CD14-positive monocyte (primary cell): ENCODE data around the gene HLA-A. TPM values are rescaled to one million over a fixed set of nuclear protein-coding genes. Genes with fewer than 3 reads are reported as not detected.

ENCODE experiments used
- DNase-seq, 3 donors: peaks; one replicate each; pipeline ENCODE4 v3.0.0-alpha.2; 2011 to 2022
- H2AFZ ChIP-seq: 2 replicates; pipeline ENCODE4 v1.6.0; 2012; ENCODE audit warnings: mild to moderate bottlenecking, low read depth, low read length, inconsistent platforms; ENCODE audit not compliant: insufficient read depth, poor library complexity, severe bottlenecking
- H3K27ac ChIP-seq, 2 donors: 1 replicate in 1 of 2; 2 replicates in 1 of 2; pipeline ENCODE4 v1.5.1; 2012 to 2013; ENCODE audit warnings: low read length in 2 of 2, control low read depth in 1 of 2, inconsistent platforms in 1 of 2, low read depth in 1 of 2, mild to moderate bottlenecking in 1 of 2
- H3K27me3 ChIP-seq, 2 donors: one replicate each; pipeline versions ENCODE4 v1.6.0 to v1.6.1; 2011 to 2013; ENCODE audit warnings: low read length in 2 of 2; ENCODE audit not compliant: control insufficient read depth in 2 of 2, insufficient read depth in 2 of 2
- H3K36me3 ChIP-seq, 2 donors: replicated peaks in 1 of 2; 1 replicate in 1 of 2; 2 replicates in 1 of 2; pipeline versions ENCODE4 v1.5.1 to v1.6.1; 2012 to 2013; ENCODE audit warnings: low read length in 2 of 2, control low read depth in 1 of 2, inconsistent platforms in 1 of 2, mild to moderate bottlenecking in 1 of 2; ENCODE audit not compliant: insufficient read depth in 2 of 2, control insufficient read depth in 1 of 2
- H3K4me1 ChIP-seq, 2 donors: 1 replicate in 1 of 2; 2 replicates in 1 of 2; pipeline versions ENCODE4 v1.5.1 to v1.6.1; 2012 to 2013; ENCODE audit warnings: low read length in 2 of 2, control low read depth in 1 of 2, inconsistent platforms in 1 of 2, mild to moderate bottlenecking in 1 of 2, moderate library complexity in 1 of 2; ENCODE audit not compliant: insufficient read depth in 2 of 2, control insufficient read depth in 1 of 2
- H3K4me2 ChIP-seq: replicated peaks from 2 replicates; pipeline ENCODE3; 2012; ENCODE audit warnings: low read length, moderate library complexity, mild to moderate bottlenecking; ENCODE audit not compliant: poor library complexity, severe bottlenecking; ENCODE audit errors: extremely low read depth
- H3K4me3 ChIP-seq, 3 experiments: fragments of 200-600 bp in 1 of 3; sonication (generic) in 1 of 3; replicated peaks in 1 of 3; 1 replicate in 2 of 3; 2 replicates in 1 of 3; pipeline ENCODE4 v1.5.1; 2011 to 2013; ENCODE audit warnings: low read length in 3 of 3, mild to moderate bottlenecking in 3 of 3, control low read depth in 2 of 3, low read depth in 2 of 3, inconsistent platforms in 1 of 3, moderate library complexity in 1 of 3
- H3K79me2 ChIP-seq: 2 replicates; pipeline ENCODE4 v1.6.0; 2012; ENCODE audit warnings: mild to moderate bottlenecking, control low read depth, inconsistent platforms, low read length, moderate library complexity; ENCODE audit not compliant: insufficient read depth
- H3K9ac ChIP-seq: 2 replicates; pipeline ENCODE4 v1.6.0; 2017; ENCODE audit warnings: low read length, mild to moderate bottlenecking; ENCODE audit not compliant: insufficient read depth, poor library complexity, severe bottlenecking
- H3K9me3 ChIP-seq, 2 donors: replicated peaks in 1 of 2; 1 replicate in 1 of 2; 2 replicates in 1 of 2; pipeline versions ENCODE4 v1.5.1 to v1.6.1; 2012 to 2013; ENCODE audit warnings: low read length in 2 of 2, control low read depth in 1 of 2; ENCODE audit not compliant: control insufficient read depth in 1 of 2, insufficient read depth in 1 of 2
- H4K20me1 ChIP-seq: 2 replicates; pipeline ENCODE4 v1.6.0; 2012; ENCODE audit warnings: mild to moderate bottlenecking, low read length, control low read depth, moderate library complexity; ENCODE audit not compliant: insufficient read depth
- H3K27ac Mint-ChIP-seq, 7 donors: one replicate each; pipeline ENCODE4 v1.8.0; 2020; ENCODE audit warnings: mild to moderate bottlenecking in 7 of 7, mixed read lengths in 7 of 7, moderate library complexity in 6 of 7, inconsistent platforms in 2 of 7
- H3K27me3 Mint-ChIP-seq, 3 donors: one replicate each; pipeline ENCODE4 v1.8.0; 2021 to 2022; ENCODE audit warnings: low read depth in 3 of 3, mild to moderate bottlenecking in 3 of 3, mixed read lengths in 3 of 3, moderate library complexity in 3 of 3, inconsistent platforms in 1 of 3
- H3K36me3 Mint-ChIP-seq, 2 donors: one replicate each; pipeline ENCODE4 v1.8.0; 2020; ENCODE audit warnings: mixed read lengths in 2 of 2, inconsistent platforms in 1 of 2, mild to moderate bottlenecking in 1 of 2
- H3K4me1 Mint-ChIP-seq: one replicate; pipeline ENCODE4 v1.8.0; 2020; ENCODE audit warnings: mild to moderate bottlenecking, mixed read lengths
- H3K4me3 Mint-ChIP-seq, 2 donors: one replicate each; pipeline ENCODE4 v1.8.0; 2020; ENCODE audit warnings: mild to moderate bottlenecking in 2 of 2, mixed read lengths in 2 of 2, moderate library complexity in 1 of 2
- H3K9me3 Mint-ChIP-seq, 7 donors: one replicate each; pipeline ENCODE4 v1.8.0; 2020 to 2022; ENCODE audit warnings: mixed read lengths in 7 of 7, mild to moderate bottlenecking in 6 of 7, moderate library complexity in 6 of 7, inconsistent platforms in 2 of 7
- WGBS: methylation state at CpG from one replicate; pipeline ENCODE4 v1.1.5; 2013; ENCODE audit warnings: missing lambda C conversion rate; ENCODE audit not compliant: insufficient coverage; 5-methylcytosine and 5-hydroxymethylcytosine counted together
- intact Hi-C, 2 donors: fragments of 100-400 bp; cut with micrococcal nuclease; formaldehyde crosslinking; loops; one replicate each; pipeline versions ENCODE4 v1.15.0 to v1.15.1; 2023
- polyA plus RNA-seq, 3 donors: library from polyadenylated mRNA; depleted of rRNA in 1 of 3; unstranded in 2 of 3; stranded (reverse) in 1 of 3; fragments of 300-500 nt in 2 of 3; fragments of >200 nt in 1 of 3; fragmentation: Illumina TruSeq in 2 of 3; gene quantifications; 1 replicate in 2 of 3; 2 replicates in 1 of 3; pipeline ENCODE4 v1.2.3, GENCODE V29; 2012 to 2021
- TF ChIP-seq, protein P1 (sequence below): fragments of 200-600 bp; IDR thresholded peaks from one replicate; pipeline ENCODE4 v1.8.0; 2022; ENCODE audit warnings: antibody characterized with exemption, mild to moderate bottlenecking

HLA-A gene
- polyA plus RNA-seq, 3 donors = 1,518 to 2,788 (median 1,574) TPM

DNA sequence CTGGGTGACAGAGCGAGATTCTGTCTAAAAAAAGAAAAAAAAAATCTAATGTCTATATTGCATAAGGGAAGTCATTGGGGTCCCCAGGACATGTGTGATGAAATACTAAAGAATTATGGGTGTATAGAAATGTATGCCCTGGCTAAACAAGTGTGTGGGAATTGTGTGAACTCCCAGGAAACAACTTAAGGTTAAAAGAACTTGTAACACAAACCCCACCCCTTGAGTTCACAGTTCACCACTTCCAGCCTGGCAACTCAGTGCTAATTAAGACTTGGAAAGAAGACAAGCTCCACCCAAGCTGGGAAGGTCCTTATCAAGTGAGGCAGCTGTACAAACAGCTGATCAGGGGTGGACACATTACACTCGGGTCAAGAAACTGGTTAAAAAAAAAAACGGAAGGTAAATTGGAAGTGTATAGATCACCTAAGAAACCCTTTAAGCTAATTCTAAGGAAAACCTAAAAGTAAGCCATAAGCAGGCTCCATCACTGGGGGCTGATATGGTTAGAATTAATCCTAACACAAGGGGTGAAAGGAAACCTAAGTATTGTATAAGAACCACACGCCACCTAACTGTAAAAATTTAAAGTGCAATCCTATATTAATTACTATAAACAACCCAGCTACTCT is 25.2 kb downstream of the HLA-A start:
- peaks cover under 1 to 15% (median 9%) of the 10 kb centered on the region in 3 donors for H3K27me3 Mint-ChIP-seq
- H3K79me2 ChIP-seq = peaks cover 15% of the 10 kb centered on the region
- peaks cover 7% of the 10 kb centered on the region for H4K20me1 ChIP-seq
- H3K4me3 Mint-ChIP-seq = no peak overlapping the region
- peak overlapping the region in 1 of 2 donors; percentile 46 for H3K27ac ChIP-seq
- H3K36me3 Mint-ChIP-seq = peaks cover 0 to 1% of the 10 kb centered on the region in 2 donors
- H3K9me3 Mint-ChIP-seq = peaks cover 0 to 2% (median 0%) of the 10 kb centered on the region in 7 donors
- H3K27me3 ChIP-seq = peaks cover 0 to 2% of the 10 kb centered on the region in 2 donors
- H3K4me1 ChIP-seq = peaks cover 40 to 42% of the 10 kb centered on the region in 2 donors
- H3K4me3 ChIP-seq = peak overlapping the region in 1 of 3 experiments; percentile 26
- H3K4me2 ChIP-seq = peak overlapping the region; percentile 38
- peak overlapping the region in 6 of 7 donors; percentile 18 to 95 (median 78) for H3K27ac Mint-ChIP-seq
- intact Hi-C loops = no loop called here
- DNase-seq = peak in 1 of 3 donors; percentile 21
- peak overlapping the region; percentile 18 for H2AFZ ChIP-seq
- TF ChIP-seq, protein P1, sequence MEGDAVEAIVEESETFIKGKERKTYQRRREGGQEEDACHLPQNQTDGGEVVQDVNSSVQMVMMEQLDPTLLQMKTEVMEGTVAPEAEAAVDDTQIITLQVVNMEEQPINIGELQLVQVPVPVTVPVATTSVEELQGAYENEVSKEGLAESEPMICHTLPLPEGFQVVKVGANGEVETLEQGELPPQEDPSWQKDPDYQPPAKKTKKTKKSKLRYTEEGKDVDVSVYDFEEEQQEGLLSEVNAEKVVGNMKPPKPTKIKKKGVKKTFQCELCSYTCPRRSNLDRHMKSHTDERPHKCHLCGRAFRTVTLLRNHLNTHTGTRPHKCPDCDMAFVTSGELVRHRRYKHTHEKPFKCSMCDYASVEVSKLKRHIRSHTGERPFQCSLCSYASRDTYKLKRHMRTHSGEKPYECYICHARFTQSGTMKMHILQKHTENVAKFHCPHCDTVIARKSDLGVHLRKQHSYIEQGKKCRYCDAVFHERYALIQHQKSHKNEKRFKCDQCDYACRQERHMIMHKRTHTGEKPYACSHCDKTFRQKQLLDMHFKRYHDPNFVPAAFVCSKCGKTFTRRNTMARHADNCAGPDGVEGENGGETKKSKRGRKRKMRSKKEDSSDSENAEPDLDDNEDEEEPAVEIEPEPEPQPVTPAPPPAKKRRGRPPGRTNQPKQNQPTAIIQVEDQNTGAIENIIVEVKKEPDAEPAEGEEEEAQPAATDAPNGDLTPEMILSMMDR = peak; percentile 34
- H3K9me3 ChIP-seq = no peaks in the 10 kb centered on the region
- peaks cover 51% of the 10 kb centered on the region for H3K4me1 Mint-ChIP-seq
- H3K9ac ChIP-seq = no peak overlapping the region
- no CpG with 5 or more reads among the region's 4 CpGs for WGBS
- peaks cover 3 to 13% of the 10 kb centered on the region in 2 donors for H3K36me3 ChIP-seq

DNA sequence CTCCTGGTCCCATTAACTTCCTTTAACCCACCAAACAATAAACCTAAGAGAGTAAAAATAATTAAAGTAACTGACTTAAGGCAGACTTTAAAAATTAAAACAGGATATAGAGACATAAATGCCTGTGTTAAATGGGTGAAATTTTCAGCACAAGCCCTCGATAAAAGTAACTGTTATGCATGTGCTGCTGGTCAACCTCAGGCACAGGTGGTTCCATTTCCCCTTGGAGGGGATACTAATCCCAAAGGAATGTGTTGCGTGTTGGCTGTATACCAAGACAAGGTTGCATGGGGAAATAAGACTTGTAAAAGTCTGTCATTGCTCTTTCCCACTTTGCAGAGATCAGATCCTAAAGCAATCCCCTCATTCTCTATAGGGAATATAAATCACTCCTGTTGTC is 25.8 kb downstream of the HLA-A start:
- H3K4me3 Mint-ChIP-seq = no peak overlapping the region
- peaks cover 40 to 42% of the 10 kb centered on the region in 2 donors for H3K4me1 ChIP-seq
- H3K27me3 ChIP-seq = peaks cover 0 to 6% of the 10 kb centered on the region in 2 donors
- H4K20me1 ChIP-seq = peaks cover 7% of the 10 kb centered on the region
- H3K9me3 ChIP-seq = no peaks in the 10 kb centered on the region
- no CpG with 5 or more reads among the region's 2 CpGs for WGBS
- peaks cover 0 to 1% of the 10 kb centered on the region in 2 donors for H3K36me3 Mint-ChIP-seq
- no peak overlapping the region for H3K4me3 ChIP-seq
- no peak overlapping the region for H2AFZ ChIP-seq
- TF ChIP-seq, protein P1 = no peak
- H3K36me3 ChIP-seq = peaks cover 3 to 13% of the 10 kb centered on the region in 2 donors
- intact Hi-C loops = no loop called here
- no peak overlapping the region for H3K9ac ChIP-seq
- H3K4me1 Mint-ChIP-seq = peaks cover 47% of the 10 kb centered on the region
- peaks cover 15% of the 10 kb centered on the region for H3K79me2 ChIP-seq
- H3K27me3 Mint-ChIP-seq = peaks cover 3 to 17% (median 14%) of the 10 kb centered on the region in 3 donors
- no peak for DNase-seq
- no peak overlapping the region for H3K27ac Mint-ChIP-seq
- H3K9me3 Mint-ChIP-seq = no peaks in the 10 kb centered on the region
- H3K4me2 ChIP-seq = no peak overlapping the region
- no peak overlapping the region for H3K27ac ChIP-seq
